Large intestine (tissue), 3 donors: ENCODE measurements around the gene SLMAP. TPM values are rescaled to one million over a fixed set of nuclear protein-coding genes. Genes with fewer than 3 reads are reported as not detected.
"Not testable (repeated sequence)": the region's sequence is repeated elsewhere in the genome, so short reads cannot be mapped to it uniquely, and the experiment has no call there.

Source experiments
- DNase-seq, 2 donors: peaks; one replicate each; pipeline versions ENCODE4 v3.0.0 to v3.0.0-alpha.2; 2013
- H3K27ac ChIP-seq: one replicate; pipeline ENCODE4 v1.5.1; 2013; ENCODE audit warnings: low read length
- H3K27me3 ChIP-seq: 2 replicates; pipeline ENCODE4 v1.6.1; 2013; ENCODE audit warnings: low read length; ENCODE audit not compliant: control insufficient read depth, insufficient read depth
- H3K36me3 ChIP-seq: 2 replicates; pipeline ENCODE4 v1.6.1; 2013; ENCODE audit warnings: low read length; ENCODE audit not compliant: control insufficient read depth, insufficient read depth
- H3K4me1 ChIP-seq: one replicate; pipeline ENCODE4 v1.6.1; 2013; ENCODE audit warnings: low read length; ENCODE audit not compliant: control insufficient read depth, insufficient read depth
- H3K4me3 ChIP-seq: one replicate; pipeline ENCODE4 v1.5.1; 2013; ENCODE audit warnings: low read length
- H3K9me3 ChIP-seq: one replicate; pipeline ENCODE4 v1.6.1; 2013; ENCODE audit warnings: mild to moderate bottlenecking, low read depth, low read length, moderate library complexity; ENCODE audit not compliant: control insufficient read depth
- WGBS: methylation state at CpG from one replicate; pipeline ENCODE4 v1.1.5; 2013; ENCODE audit warnings: low lambda C conversion rate; ENCODE audit not compliant: insufficient coverage; 5-methylcytosine and 5-hydroxymethylcytosine counted together
- polyA plus RNA-seq: library from polyadenylated mRNA; unstranded; fragments of 120-200 nt; gene quantifications from one replicate; pipeline ENCODE4 v1.2.1, GENCODE V29; 2013

SLMAP gene
- polyA plus RNA-seq, 1 donor, result 90.5 TPM

DNA sequence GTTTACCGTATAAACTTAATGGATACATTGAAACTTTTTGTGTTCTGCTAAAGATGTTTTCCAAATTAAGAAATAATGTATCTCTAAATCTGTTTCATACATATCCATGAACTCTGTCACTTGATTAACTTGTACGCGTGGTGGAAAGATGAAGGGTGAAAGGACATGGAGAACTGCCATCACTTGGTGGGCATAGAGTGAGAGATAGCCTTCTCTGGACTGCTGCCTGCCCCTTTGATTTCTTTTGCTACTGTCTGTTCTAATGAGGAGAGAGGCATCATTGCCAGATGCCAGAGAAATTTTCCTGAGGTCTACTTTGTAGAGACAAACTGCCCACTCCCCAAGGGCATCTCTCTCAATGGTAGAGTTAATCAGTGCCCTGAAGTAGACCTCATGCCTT lies 120.5 kb downstream of the SLMAP start:
- peak overlapping the region; percentile 3 for H3K27ac ChIP-seq
- WGBS, result 100% methylated on average over 1 of the region's 3 CpGs

DNA sequence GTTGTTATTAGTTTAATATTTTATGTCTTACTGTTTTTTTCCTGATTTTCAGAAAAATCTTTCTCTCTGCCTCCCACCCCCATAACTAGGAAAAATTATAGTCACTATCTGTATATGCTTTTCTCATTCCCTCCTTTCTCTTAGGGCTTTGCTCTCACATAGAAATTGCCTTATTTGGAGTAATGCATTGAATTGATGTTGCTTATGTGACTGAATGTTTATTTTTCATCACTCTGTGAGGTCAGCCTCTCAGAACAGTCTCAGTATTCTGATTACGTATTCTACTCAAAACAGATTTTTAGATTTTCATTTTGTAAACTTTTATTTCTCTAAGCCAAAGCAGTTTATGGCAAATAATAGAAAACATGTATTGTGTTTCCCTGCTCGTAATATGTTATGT lies 121.0 kb downstream of the SLMAP start:
- Histone ChIP-seq H3K9me3 (no peaks in the 10 kb centered on the region), H3K27me3 (no peaks in the 10 kb centered on the region), H3K27ac (peak overlapping the region; percentile 3), H3K36me3 (peaks cover 5% of the 10 kb centered on the region), H3K4me3 (no peak overlapping the region), H3K4me1 (no peaks in the 10 kb centered on the region)
- 87% methylated on average over 2 of the region's 2 CpGs for WGBS
- DNase-seq, result no peak

More for the DNA sequence above, 120.5 kb downstream of the SLMAP start:
- Histone ChIP-seq H3K4me1 (no peaks in the 10 kb centered on the region), H3K27me3 (no peaks in the 10 kb centered on the region), H3K36me3 (peaks cover 5% of the 10 kb centered on the region), H3K9me3 (no peaks in the 10 kb centered on the region), H3K4me3 (no peak overlapping the region)
- no peak for DNase-seq

DNA sequence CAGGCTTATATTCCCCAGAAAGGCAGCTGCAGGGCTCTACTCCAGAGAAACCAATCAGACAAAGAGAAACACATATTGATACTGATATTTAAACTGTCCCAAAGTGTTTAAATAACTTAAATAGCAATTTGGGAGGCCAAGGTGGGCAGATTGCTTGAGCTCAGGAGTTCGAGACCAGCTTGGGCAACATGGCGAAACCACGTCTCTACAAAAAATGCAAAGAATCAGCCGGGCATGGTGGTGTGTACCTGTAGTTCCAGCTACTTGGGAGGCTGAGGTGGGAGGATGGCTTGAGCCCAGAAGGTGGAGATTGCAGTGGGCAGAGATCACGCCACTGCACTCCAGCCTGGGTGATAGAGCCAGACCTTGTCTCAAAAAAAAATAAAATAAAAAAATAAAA lies 128.3 kb downstream of the SLMAP start:
- not testable (repeated sequence) for H3K4me3 ChIP-seq, H3K27ac ChIP-seq, H3K9me3 ChIP-seq, H3K27me3 ChIP-seq, DNase-seq, H3K36me3 ChIP-seq, H3K4me1 ChIP-seq
- no CpG with 5 or more reads among the region's 5 CpGs for WGBS

DNA sequence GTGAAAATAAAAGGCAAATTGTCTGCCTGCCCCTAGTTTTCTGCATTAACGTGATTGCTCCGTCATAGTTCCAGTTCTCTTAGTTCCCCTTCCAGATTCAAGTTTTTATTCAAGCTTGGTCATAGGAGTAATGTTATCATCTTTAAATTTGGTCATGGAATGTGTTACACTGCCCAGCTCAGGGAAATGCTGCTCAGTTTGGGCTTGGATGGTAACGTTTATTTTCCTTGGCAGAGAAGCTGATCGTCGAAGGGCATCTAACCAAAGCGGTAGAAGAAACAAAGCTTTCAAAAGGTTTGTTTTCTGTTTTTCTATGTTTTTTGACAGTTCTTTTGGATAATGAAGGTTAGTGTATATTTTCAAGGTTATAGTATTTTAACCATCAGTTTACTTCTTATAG lies 133.7 kb downstream of the SLMAP start:
- peak in 1 of 2 donors; percentile 11 for DNase-seq
- no peaks in the 10 kb centered on the region for H3K27me3 ChIP-seq
- 100% methylated on average over 2 of the region's 6 CpGs for WGBS
- no peaks in the 10 kb centered on the region for H3K9me3 ChIP-seq
- H3K4me1 ChIP-seq, result no peaks in the 10 kb centered on the region
- peak overlapping the region; percentile 25 for H3K4me3 ChIP-seq
- peaks cover 2% of the 10 kb centered on the region for H3K36me3 ChIP-seq
- H3K27ac ChIP-seq, result peak overlapping the region; percentile 65

GRCh38 chr3:57890874-57891273 lies 134.8 kb downstream of the SLMAP start:
- WGBS, result 83% methylated on average over 2 of the region's 2 CpGs
- peaks cover 2% of the 10 kb centered on the region for H3K36me3 ChIP-seq
- no peaks in the 10 kb centered on the region for H3K9me3 ChIP-seq
- H3K4me1 ChIP-seq, result no peaks in the 10 kb centered on the region
- peak overlapping the region; percentile 65 for H3K27ac ChIP-seq
- peak overlapping the region; percentile 25 for H3K4me3 ChIP-seq
- H3K27me3 ChIP-seq, result no peaks in the 10 kb centered on the region
- peak in 1 of 2 donors; percentile 11 for DNase-seq

GRCh38 chr3:57892423-57892822 lies 136.3 kb downstream of the SLMAP start:
- DNase-seq, result no peak
- Histone ChIP-seq H3K36me3 (peaks cover 2% of the 10 kb centered on the region), H3K27me3 (no peaks in the 10 kb centered on the region), H3K27ac (no peak overlapping the region), H3K4me1 (no peaks in the 10 kb centered on the region), H3K9me3 (no peaks in the 10 kb centered on the region), H3K4me3 (no peak overlapping the region)
- no CpG with 5 or more reads among the region's 3 CpGs for WGBS

- 100% methylated on average over 1 of the region's 1 CpG for WGBS
- no peak for DNase-seq
Observed at GRCh38 chr3:57893156-57893555, 137.0 kb downstream of the SLMAP start.

DNA sequence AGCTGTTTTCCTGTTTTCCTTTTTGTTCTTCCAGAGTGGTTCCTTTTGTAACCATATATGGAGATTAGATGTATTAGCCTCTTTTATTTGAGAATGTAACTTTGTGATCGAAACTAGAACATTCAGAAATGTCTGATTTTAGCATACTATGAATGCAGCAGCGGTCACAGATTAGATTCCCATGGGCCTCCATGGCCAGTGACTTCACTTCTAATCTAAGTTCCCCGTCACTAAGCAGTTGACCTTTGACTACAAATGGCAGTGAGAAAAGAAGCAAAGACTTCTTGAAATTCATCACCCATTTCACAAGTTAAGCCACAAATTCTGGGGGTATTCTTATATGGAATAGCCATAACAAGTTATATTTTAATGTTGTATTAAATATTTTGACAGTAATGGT lies 137.6 kb downstream of the SLMAP start:
- Histone ChIP-seq H3K36me3 (peaks cover 3% of the 10 kb centered on the region), H3K27me3 (no peaks in the 10 kb centered on the region), H3K27ac (no peak overlapping the region), H3K4me3 (no peak overlapping the region), H3K4me1 (no peaks in the 10 kb centered on the region), H3K9me3 (no peaks in the 10 kb centered on the region)
- peak in 1 of 2 donors; percentile 28 for DNase-seq
- WGBS, result 20% methylated on average over 1 of the region's 3 CpGs

More at GRCh38 chr3:57893156-57893555, 137.0 kb downstream of the SLMAP start:
- H3K27ac ChIP-seq, result no peak overlapping the region
- H3K27me3 ChIP-seq, result no peaks in the 10 kb centered on the region
- no peaks in the 10 kb centered on the region for H3K9me3 ChIP-seq
- H3K4me1 ChIP-seq, result no peaks in the 10 kb centered on the region
- H3K4me3 ChIP-seq, result no peak overlapping the region
- peaks cover 2% of the 10 kb centered on the region for H3K36me3 ChIP-seq

- Histone ChIP-seq H3K4me1 (no peaks in the 10 kb centered on the region), H3K27ac (no peak overlapping the region), H3K27me3 (no peaks in the 10 kb centered on the region), H3K4me3 (no peak overlapping the region), H3K9me3 (no peaks in the 10 kb centered on the region), H3K36me3 (peaks cover 8% of the 10 kb centered on the region)
- WGBS, result 92% methylated on average over 2 of the region's 4 CpGs
- no peak for DNase-seq
Observed at GRCh38 chr3:57896031-57896430, 139.9 kb downstream of the SLMAP start.

DNA sequence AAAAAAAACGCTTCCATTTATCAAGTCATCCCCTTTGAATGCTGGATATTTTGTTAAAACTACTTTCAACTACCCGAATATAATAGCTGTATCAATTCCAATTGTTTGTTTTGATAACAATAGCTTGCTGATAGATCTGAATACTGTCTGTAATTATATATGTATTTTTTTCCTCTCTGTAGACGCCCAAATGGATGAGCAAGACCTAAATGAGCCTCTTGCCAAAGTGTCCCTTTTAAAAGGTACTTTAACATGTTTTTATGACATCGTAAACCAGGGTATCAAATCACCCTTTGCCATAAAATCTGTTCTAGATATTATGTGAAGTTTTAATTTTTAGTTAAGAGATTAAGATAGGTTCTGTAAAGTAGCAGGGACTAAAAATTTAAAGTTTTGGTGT lies 140.6 kb downstream of the SLMAP start:
- H3K4me1 ChIP-seq, result no peaks in the 10 kb centered on the region

DNA sequence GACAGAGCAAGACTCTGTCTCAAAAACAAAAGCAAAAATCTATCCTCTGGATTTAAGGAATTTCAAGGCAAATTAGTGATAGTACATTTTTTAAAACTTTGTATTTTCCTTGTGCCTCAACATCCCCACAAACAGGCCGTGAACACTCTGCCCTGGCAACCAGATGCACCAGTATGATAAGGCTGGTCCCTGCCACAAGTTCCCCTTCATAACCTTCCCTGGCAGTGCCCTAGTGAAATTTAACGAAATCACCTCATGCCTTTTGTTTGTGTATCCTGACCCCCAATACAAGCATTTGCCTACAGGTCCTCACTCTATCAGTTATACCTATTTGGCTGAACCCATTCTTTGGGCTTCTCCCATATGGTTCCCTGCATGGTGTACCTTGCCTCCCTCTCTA lies 144.7 kb downstream of the SLMAP start:
- 100% methylated on average over 1 of the region's 2 CpGs for WGBS
- no peak overlapping the region for H3K27ac ChIP-seq
- no peaks in the 10 kb centered on the region for H3K4me1 ChIP-seq

More for the DNA sequence above, 140.6 kb downstream of the SLMAP start:
- Histone ChIP-seq H3K9me3 (no peaks in the 10 kb centered on the region), H3K27me3 (no peaks in the 10 kb centered on the region), H3K27ac (no peak overlapping the region), H3K4me3 (no peak overlapping the region), H3K36me3 (peaks cover 8% of the 10 kb centered on the region)
- WGBS, result no CpG with 5 or more reads among the region's 4 CpGs
- DNase-seq, result no peak

More for the DNA sequence above, 144.7 kb downstream of the SLMAP start:
- no peak overlapping the region for H3K4me3 ChIP-seq
- peaks cover 8% of the 10 kb centered on the region for H3K36me3 ChIP-seq
- no peak for DNase-seq
- H3K9me3 ChIP-seq, result no peaks in the 10 kb centered on the region
- H3K27me3 ChIP-seq, result no peaks in the 10 kb centered on the region
